ENCODE data around the gene CCDC110. TPM values are rescaled to one million over a fixed set of nuclear protein-coding genes. Genes with fewer than 3 reads are reported as not detected.

Gene CCDC110
- total RNA-seq, 1 donor from 2014 or later = not detected

DNA sequence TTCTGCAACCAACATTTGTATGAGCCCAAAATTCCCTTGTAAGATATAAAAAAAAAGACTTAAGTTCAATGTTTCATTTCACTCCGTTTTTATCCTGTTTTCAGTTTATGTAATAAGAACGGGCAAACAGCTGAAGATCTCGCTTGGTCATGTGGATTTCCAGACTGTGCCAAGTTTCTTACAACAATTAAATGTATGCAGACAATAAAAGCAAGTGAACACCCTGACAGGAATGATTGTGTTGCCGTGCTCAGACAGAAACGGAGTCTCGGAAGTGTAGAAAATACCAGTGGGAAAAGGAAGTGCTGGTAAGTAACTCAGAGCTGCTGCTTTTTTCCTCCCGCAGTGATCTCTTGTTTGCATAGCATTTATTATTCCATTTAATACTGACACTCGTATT lies 72.1 kb downstream of the CCDC110 start:
- Mint-ChIP-seq H3K27ac (no peak overlapping the region), H3K4me1 (ENCODE audit: low read depth) (peaks cover 59% of the 10 kb centered on the region), H3K4me3 (no peak overlapping the region), H3K9me3 (no peaks in the 10 kb centered on the region), H3K36me3 (ENCODE audit: low read depth) (peaks cover 44% of the 10 kb centered on the region), H3K27me3 (ENCODE audit: insufficient read depth) (no peaks in the 10 kb centered on the region)
- DNase-seq (ENCODE audit: low spot score) = no peak
- intact Hi-C loops (cut with micrococcal nuclease) = loop anchor here (5.0 to 10.0 kb wide), 2 partner anchors 575 to 793 kb away; partner anchors contain the start of genes ACSL1 and CYP4V2

- intact Hi-C loops (cut with micrococcal nuclease) = loop anchor here (5.0 to 10.0 kb wide), 2 partner anchors 574 to 794 kb away; partner anchors contain the start of genes ACSL1 and CYP4V2
- Mint-ChIP-seq H3K27me3 (ENCODE audit: insufficient read depth) (no peaks in the 10 kb centered on the region), H3K36me3 (ENCODE audit: low read depth) (peaks cover 44% of the 10 kb centered on the region), H3K27ac (no peak overlapping the region), H3K9me3 (no peaks in the 10 kb centered on the region), H3K4me3 (peak overlapping the region; percentile 87), H3K4me1 (ENCODE audit: low read depth) (peaks cover 67% of the 10 kb centered on the region)
- DNase-seq (ENCODE audit: low spot score) = no peak
These were observed 72.9 kb downstream of the CCDC110 start for GRCh38 chr4:185398618-185399017.

DNA sequence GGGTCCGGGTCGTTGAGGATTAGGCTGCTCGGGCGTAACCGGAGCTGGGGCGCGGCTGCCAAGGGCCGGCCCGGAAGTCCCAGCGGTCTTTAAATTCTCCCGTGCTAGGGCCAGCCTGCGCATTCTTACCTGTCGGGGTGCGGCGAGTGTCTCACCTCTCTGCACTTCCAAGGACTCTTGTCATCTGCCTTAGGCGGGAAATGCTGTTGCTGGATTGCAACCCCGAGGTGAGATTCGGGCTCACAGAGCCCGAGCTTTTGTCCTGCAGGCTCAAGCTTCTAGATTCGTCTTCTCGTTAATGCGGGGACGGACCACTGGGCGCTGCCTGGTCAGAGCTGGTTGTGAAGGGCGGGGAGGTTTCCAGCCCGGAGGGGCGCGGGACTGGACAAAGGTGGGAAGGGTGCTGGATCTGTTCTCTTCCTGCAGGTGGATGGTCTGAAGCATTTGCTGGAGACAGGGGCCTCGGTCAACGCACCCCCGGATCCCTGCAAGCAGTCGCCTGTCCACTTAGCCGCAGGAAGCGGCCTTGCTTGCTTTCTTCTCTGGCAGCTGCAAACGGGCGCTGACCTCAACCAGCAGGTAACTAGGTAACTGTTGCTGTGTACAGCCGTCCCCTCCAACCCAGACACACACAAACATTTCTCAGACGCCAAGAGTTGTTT lies 74.7 kb downstream of the CCDC110 start, which contains the start of gene ANKRD37:
ANKRD37 (plus strand) TSS at position 118 of the 662 bp plus-strand sequence; CDS start at position 201, 83 bp downstream.
- Mint-ChIP-seq H3K4me1 (ENCODE audit: low read depth) (peaks cover 71% of the 10 kb centered on the region), H3K36me3 (ENCODE audit: low read depth) (peaks cover 36% of the 10 kb centered on the region), H3K9me3 (no peaks in the 10 kb centered on the region), H3K4me3 (peak within 1 kb of the TSS; percentile 94), H3K27me3 (ENCODE audit: insufficient read depth) (peaks cover under 1% of the 10 kb centered on the region), H3K27ac (peak within 1 kb of the TSS; percentile 97)
- no peak for DNase-seq (ENCODE audit: low spot score)
- intact Hi-C loops (cut with micrococcal nuclease) = loop anchor here (1.0 to 10.0 kb wide), 12 partner anchors 28 to 795 kb away; partner anchors contain the start of genes ACSL1, CASP3, CCDC110 and CYP4V2

DNA sequence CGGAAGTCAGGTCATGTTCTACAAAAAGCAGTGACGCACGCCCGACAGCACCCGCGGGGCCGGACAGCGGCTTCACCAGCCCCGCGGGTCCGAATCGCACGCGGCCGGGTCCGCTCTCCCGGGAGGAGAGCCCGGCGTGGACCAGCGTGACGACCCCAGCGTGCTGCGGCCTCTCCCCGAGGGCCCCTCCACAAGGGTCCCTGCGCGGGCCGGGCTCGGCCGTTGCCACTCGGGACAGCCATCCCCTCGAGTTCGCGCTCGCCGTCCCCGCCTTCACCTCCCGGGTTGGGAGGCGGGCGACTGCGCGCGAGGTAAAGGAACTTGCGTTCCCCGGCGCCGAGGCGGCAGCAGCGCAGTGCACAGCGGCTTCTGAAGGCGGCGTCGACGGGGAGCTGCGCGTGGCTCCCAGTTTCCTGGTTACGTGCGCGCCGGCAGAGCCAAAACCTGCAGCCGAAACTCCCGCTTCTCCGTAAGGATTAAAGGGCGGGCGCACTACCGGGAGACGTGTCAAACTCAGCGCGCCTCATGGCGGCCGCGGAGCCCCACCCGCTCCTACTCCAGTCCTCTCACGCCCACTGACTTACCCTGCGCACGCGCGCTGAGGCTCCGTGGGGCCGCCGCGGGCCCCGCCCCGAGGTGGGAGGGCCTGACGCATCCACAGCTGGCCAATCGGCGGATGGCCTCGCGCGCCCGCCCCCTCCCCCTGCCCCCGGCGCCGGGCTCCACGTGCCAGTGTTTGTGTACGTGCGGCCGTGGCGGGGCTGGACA lies 75.4 kb downstream of the CCDC110 start:
- Mint-ChIP-seq H3K4me1 (ENCODE audit: low read depth) (peaks cover 69% of the 10 kb centered on the region), H3K4me3 (peak overlapping the region; percentile 94), H3K9me3 (no peaks in the 10 kb centered on the region), H3K36me3 (ENCODE audit: low read depth) (peaks cover 37% of the 10 kb centered on the region), H3K27me3 (ENCODE audit: insufficient read depth) (peaks cover 2% of the 10 kb centered on the region), H3K27ac (peak overlapping the region; percentile 97)
- peak; percentile 98 for DNase-seq (ENCODE audit: low spot score)
- intact Hi-C loops (cut with micrococcal nuclease) = loop anchor here (1.0 to 10.0 kb wide), 13 partner anchors 29 to 796 kb away; partner anchors contain the start of genes ACSL1, CASP3, CCDC110 and CYP4V2

DNA sequence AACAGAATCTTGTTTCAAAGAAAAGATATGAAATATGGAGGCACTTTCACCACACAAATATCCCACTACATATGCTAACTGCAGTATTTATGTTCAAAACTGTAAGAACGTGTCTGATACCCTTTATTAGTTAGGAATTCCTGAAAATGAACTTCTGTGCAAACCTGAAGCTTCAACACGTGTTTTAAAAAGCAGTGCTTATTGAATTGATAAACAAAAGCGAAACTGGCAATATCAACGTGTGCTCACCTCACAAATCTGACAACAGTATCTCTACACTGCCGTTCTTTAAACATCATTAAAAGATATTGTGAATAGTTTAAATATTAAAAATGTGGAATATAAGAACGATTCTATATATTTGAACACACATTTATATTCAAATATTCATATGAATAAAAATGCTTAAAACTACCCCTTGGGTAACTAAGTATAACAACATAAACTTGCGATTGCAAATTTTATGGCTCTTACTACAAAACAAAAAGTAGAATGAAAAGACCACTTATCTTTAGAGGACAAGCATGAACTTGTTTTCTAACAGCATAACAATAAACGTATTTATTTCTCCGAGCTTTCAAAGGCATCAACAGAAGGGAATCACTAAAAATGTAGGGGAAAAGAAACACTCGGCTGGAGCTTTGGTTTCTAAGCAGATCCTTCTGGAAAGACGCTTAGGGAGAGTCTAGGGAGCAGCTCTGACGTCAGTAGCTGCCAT lies 76.1 kb downstream of the CCDC110 start, which contains the start of gene LRP2BP:
LRP2BP (minus strand) TSS at position 687 of the 718 bp plus-strand sequence. CDS start 17,738 bp downstream, outside the sequence.
- intact Hi-C loops (cut with micrococcal nuclease) = loop anchor here (2.0 to 10.0 kb wide), 3 partner anchors 77 to 797 kb away; partner anchors contain the start of genes ACSL1 and CYP4V2
- Mint-ChIP-seq H3K4me3 (peak within 1 kb of the TSS; percentile 94), H3K27ac (peak within 1 kb of the TSS; percentile 97), H3K36me3 (ENCODE audit: low read depth) (peaks cover 32% of the 10 kb centered on the region), H3K4me1 (ENCODE audit: low read depth) (peaks cover 65% of the 10 kb centered on the region), H3K9me3 (no peaks in the 10 kb centered on the region), H3K27me3 (ENCODE audit: insufficient read depth) (peaks cover 2% of the 10 kb centered on the region)
- DNase-seq (ENCODE audit: low spot score) = no peak

Other genes with a start within 250 kb of the CCDC110 start
- 0.42 and 0.47 TPM in 2 replicates for gene LRP2BP, start 75.8 kb downstream of the CCDC110 start, total RNA-seq
- gene ANKRD37, start 74.9 kb downstream of the CCDC110 start, total RNA-seq = 12.4 and 15.8 TPM in 2 replicates
- gene UFSP2, start 45.8 kb downstream of the CCDC110 start, total RNA-seq = 19.8 and 19.9 TPM in 2 replicates
- gene PDLIM3, start 63.8 kb upstream of the CCDC110 start, total RNA-seq = not detected in 2 replicates